Neural progenitor cell (in vitro differentiated cells): Measurements from ENCODE around the gene MSH6. TPM values are rescaled to one million over a fixed set of nuclear protein-coding genes. Genes with fewer than 3 reads are reported as not detected.

Experiments used
- DNase-seq: peaks from one replicate; pipeline ENCODE4 v3.0.0-alpha.2; 2016; ENCODE audit warnings: low spot score
- H2AFZ ChIP-seq: fragments of 200-600 bp; sonication (generic); replicated peaks from 2 replicates; pipeline ENCODE4 v1.6.1; 2016; ENCODE audit warnings: antibody characterized with exemption
- H3F3A ChIP-seq: fragments of 200-600 bp; sonication (generic); 2 replicates; pipeline ENCODE4 v1.6.1; 2016; ENCODE audit warnings: antibody characterized with exemption, low read depth
- H3K27ac ChIP-seq: fragments of 200-600 bp; sonication (generic); 2 replicates; pipeline ENCODE4 v1.5.1; 2016; ENCODE audit warnings: mild to moderate bottlenecking
- H3K27me3 ChIP-seq: fragments of 200-600 bp; sonication (generic); 2 replicates; pipeline ENCODE4 v1.6.1; 2016; ENCODE audit warnings: mild to moderate bottlenecking, moderate library complexity
- H3K36me3 ChIP-seq: fragments of 200-600 bp; sonication (generic); 2 replicates; pipeline ENCODE4 v1.5.1; 2016
- H3K4me1 ChIP-seq: fragments of 200-600 bp; sonication (generic); 2 replicates; pipeline ENCODE4 v1.6.1; 2016; ENCODE audit warnings: mixed run types
- H3K4me2 ChIP-seq: fragments of 200-600 bp; sonication (generic); 2 replicates; pipeline ENCODE4 v1.6.1; 2016
- H3K4me3 ChIP-seq: fragments of 200-600 bp; sonication (generic); 2 replicates; pipeline ENCODE4 v1.5.1; 2016
- H3K79me2 ChIP-seq: fragments of 200-600 bp; sonication (generic); 2 replicates; pipeline ENCODE4 v1.6.1; 2016; ENCODE audit warnings: low read depth
- H3K9ac ChIP-seq: fragments of 200-600 bp; sonication (generic); 2 replicates; pipeline ENCODE4 v1.6.1; 2016
- H3K9me3 ChIP-seq: fragments of 200-600 bp; sonication (generic); 2 replicates; pipeline ENCODE4 v1.5.1; 2016; ENCODE audit warnings: low read depth
- H4K20me1 ChIP-seq: fragments of 200-600 bp; sonication (generic); 2 replicates; pipeline ENCODE4 v1.6.1; 2016; ENCODE audit warnings: low read depth
- H3K27ac Mint-ChIP-seq: 3 replicates; pipeline ENCODE4 v1.8.0; 2021; ENCODE audit warnings: mixed read lengths
- H3K27me3 Mint-ChIP-seq: 2 replicates; pipeline ENCODE4 v1.8.0; 2022; ENCODE audit warnings: low read depth, mild to moderate bottlenecking, inconsistent platforms, moderate library complexity, mixed read lengths; ENCODE audit not compliant: insufficient read depth
- H3K36me3 Mint-ChIP-seq: 3 replicates; pipeline ENCODE4 v1.8.0; 2021; ENCODE audit warnings: mixed read lengths
- H3K4me1 Mint-ChIP-seq: 3 replicates; pipeline ENCODE4 v1.8.0; 2021; ENCODE audit warnings: mixed read lengths
- H3K4me3 Mint-ChIP-seq: 3 replicates; pipeline ENCODE4 v1.8.0; 2021; ENCODE audit warnings: mild to moderate bottlenecking, moderate library complexity, mixed read lengths
- H3K9me3 Mint-ChIP-seq: 3 replicates; pipeline ENCODE4 v1.8.0; 2020; ENCODE audit warnings: mixed read lengths
- EZH2 ChIP-seq: fragments of 200-600 bp; sonication (generic); IDR thresholded peaks from 2 replicates; pipeline ENCODE4 v1.6.1; 2017; ENCODE audit warnings: antibody characterized with exemption, mild to moderate bottlenecking, moderate library complexity
- EZH2phosphoT487 ChIP-seq: fragments of 200-600 bp; sonication (generic); IDR thresholded peaks from 2 replicates; pipeline ENCODE4 v1.6.1; 2017; ENCODE audit warnings: antibody characterized with exemption
- total RNA-seq: library from RNA; depleted of rRNA; stranded (reverse); fragments of >200 nt; gene quantifications from 2 replicates; pipeline ENCODE4 v1.2.3, GENCODE V29; 2015; ENCODE audit warnings: low replicate concordance
- TF ChIP-seq, protein P1 (sequence below): fragments of 200-600 bp; sonication (generic); IDR thresholded peaks from 2 replicates; pipeline ENCODE4 v1.5.1; 2017; ENCODE audit warnings: antibody characterized with exemption, mild to moderate bottlenecking

MSH6 gene
- total RNA-seq, 1 donor from 2014 or later = 276 TPM

DNA sequence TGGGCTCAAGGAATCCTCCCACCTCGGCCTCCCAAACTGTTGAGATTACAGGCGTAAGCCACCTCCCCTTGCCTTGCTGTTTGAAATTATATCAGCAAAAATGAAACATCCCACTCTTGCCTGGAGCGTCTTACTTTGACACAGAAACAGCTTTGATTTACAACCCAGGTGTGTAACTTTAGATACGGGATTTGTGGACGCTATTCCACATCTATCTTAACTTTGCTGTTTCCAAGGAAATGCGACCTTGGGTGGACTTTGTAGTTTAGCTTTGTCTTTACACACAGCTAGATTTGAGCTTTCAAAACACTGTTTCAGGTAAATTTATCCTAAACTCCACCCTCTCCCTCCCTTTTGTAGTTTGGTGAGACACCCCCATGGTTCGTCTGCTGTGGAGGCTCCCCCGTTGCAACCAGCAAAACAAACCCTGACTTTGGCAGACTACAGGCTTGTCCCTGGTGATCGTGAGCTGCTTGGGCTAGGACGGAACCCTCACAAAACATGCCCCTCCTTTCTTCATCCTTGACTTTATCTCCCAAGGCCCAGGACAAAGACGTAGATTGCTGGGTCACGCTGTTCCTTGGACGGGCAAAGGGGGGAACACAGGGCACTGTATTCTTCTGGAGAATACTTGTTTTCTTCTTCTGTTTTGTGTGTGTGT is 5.5 kb upstream of the MSH6 start:
- Histone ChIP-seq H3K4me3 (no peak overlapping the region), H3K79me2 (no peaks in the 10 kb centered on the region), H3K27ac (no peak overlapping the region), H3K4me1 (peaks cover 19% of the 10 kb centered on the region), H3F3A (peaks cover 31% of the 10 kb centered on the region), H3K9me3 (no peaks in the 10 kb centered on the region), H2AFZ (no peak overlapping the region), H3K4me2 (no peak overlapping the region), H3K27me3 (no peaks in the 10 kb centered on the region), H4K20me1 (no peaks in the 10 kb centered on the region), H3K9ac (no peak overlapping the region), H3K36me3 (no peaks in the 10 kb centered on the region)
- Mint-ChIP-seq H3K36me3 (no peaks in the 10 kb centered on the region), H3K27ac (no peak overlapping the region), H3K27me3 (peaks cover 7% of the 10 kb centered on the region), H3K4me3 (no peak overlapping the region), H3K9me3 (no peaks in the 10 kb centered on the region), H3K4me1 (no peaks in the 10 kb centered on the region)
- no peak for DNase-seq
- no peak for TF ChIP-seq EZH2
- TF ChIP-seq EZH2phosphoT487 = no peak
- TF ChIP-seq, protein P1, sequence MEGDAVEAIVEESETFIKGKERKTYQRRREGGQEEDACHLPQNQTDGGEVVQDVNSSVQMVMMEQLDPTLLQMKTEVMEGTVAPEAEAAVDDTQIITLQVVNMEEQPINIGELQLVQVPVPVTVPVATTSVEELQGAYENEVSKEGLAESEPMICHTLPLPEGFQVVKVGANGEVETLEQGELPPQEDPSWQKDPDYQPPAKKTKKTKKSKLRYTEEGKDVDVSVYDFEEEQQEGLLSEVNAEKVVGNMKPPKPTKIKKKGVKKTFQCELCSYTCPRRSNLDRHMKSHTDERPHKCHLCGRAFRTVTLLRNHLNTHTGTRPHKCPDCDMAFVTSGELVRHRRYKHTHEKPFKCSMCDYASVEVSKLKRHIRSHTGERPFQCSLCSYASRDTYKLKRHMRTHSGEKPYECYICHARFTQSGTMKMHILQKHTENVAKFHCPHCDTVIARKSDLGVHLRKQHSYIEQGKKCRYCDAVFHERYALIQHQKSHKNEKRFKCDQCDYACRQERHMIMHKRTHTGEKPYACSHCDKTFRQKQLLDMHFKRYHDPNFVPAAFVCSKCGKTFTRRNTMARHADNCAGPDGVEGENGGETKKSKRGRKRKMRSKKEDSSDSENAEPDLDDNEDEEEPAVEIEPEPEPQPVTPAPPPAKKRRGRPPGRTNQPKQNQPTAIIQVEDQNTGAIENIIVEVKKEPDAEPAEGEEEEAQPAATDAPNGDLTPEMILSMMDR = no peak

DNA sequence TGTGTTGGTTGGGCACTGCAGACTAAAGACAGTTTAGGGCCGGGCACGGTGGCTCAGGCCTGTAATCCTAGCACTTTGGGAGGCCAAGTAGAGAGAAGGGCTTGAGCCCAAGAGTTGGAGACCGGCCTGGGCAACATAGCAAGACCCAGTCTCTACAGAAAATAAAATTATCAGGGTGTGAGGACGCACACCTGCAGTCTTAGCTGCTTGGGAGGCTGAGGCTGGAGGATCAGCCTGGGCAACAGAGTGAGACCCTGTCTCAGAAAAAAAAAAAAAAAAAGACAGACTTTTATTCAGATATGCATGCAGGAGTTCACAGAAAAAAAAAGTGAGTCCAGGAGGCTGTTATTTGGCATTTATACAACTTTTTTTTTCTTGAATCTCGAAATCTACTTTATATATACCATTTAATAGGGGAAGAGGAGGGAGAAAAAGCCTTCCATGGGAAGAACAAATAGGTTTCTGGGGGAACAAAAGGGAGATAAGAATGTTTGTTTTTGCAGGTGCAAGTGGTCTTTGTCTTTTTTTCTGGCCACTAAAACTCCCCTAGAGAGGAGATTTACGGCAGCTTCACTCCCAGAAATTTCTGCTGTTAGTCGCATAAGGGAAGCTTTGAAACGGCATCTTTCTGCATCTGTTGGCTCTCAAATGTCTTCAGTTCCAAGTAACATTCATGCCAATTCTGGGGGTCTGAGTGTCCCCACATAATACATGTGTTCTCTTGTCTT is 4.1 kb upstream of the MSH6 start:
- Histone ChIP-seq H3K9ac (no peak overlapping the region), H3K9me3 (no peaks in the 10 kb centered on the region), H3K4me2 (peak overlapping the region; percentile 32), H4K20me1 (peaks cover under 1% of the 10 kb centered on the region), H3K4me1 (peaks cover 19% of the 10 kb centered on the region), H3K27ac (peak overlapping the region; percentile 90), H3F3A (peaks cover 39% of the 10 kb centered on the region), H3K4me3 (no peak overlapping the region), H3K36me3 (no peaks in the 10 kb centered on the region), H2AFZ (no peak overlapping the region), H3K79me2 (peaks cover 4% of the 10 kb centered on the region), H3K27me3 (no peaks in the 10 kb centered on the region)
- peaks cover 4% of the 10 kb centered on the region for H3K27me3 Mint-ChIP-seq
- no peak overlapping the region for H3K4me3 Mint-ChIP-seq
- no peak overlapping the region for H3K27ac Mint-ChIP-seq
- no peaks in the 10 kb centered on the region for H3K36me3 Mint-ChIP-seq
- TF ChIP-seq EZH2phosphoT487 (no peak), EZH2 (no peak)
- TF ChIP-seq, protein P1 = no peak
- H3K9me3 Mint-ChIP-seq = no peaks in the 10 kb centered on the region
- peak; percentile 58 for DNase-seq
- H3K4me1 Mint-ChIP-seq = no peaks in the 10 kb centered on the region

DNA sequence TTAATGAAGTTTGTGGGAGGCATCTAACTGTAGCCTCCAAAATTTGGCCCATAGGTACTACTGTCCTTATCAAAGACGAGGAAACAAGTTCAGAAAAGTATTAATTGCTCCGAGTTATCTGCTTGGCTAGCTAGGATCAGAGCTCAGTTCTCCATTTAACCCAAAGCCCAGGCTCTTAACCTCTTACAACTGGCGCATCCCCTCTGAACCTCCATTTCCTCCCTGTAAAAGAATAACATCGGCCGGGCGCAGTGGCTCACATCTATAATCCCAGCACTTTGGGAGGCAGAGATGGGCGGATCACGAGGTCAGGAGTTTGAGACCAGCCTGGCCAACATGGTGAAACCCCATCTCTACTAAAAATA is 3.5 kb upstream of the MSH6 start:
- H3K27me3 Mint-ChIP-seq = peaks cover 4% of the 10 kb centered on the region
- peaks cover 19% of the 10 kb centered on the region for H3K4me1 ChIP-seq
- no peak overlapping the region for H3K9ac ChIP-seq
- peaks cover 10% of the 10 kb centered on the region for H3K79me2 ChIP-seq
- no peaks in the 10 kb centered on the region for H3K36me3 Mint-ChIP-seq
- no peak overlapping the region for H2AFZ ChIP-seq
- H4K20me1 ChIP-seq = peaks cover 6% of the 10 kb centered on the region
- no peaks in the 10 kb centered on the region for H3K36me3 ChIP-seq
- no peak overlapping the region for H3K27ac Mint-ChIP-seq
- no peak for DNase-seq
- no peaks in the 10 kb centered on the region for H3K9me3 Mint-ChIP-seq
- no peaks in the 10 kb centered on the region for H3K27me3 ChIP-seq
- H3K4me2 ChIP-seq = peak overlapping the region; percentile 32
- H3K4me3 Mint-ChIP-seq = no peak overlapping the region
- no peaks in the 10 kb centered on the region for H3K9me3 ChIP-seq
- peak overlapping the region; percentile 90 for H3K27ac ChIP-seq
- TF ChIP-seq, protein P1 = no peak
- TF ChIP-seq EZH2 = no peak
- TF ChIP-seq EZH2phosphoT487 = no peak
- peaks cover 43% of the 10 kb centered on the region for H3F3A ChIP-seq
- no peak overlapping the region for H3K4me3 ChIP-seq
- no peaks in the 10 kb centered on the region for H3K4me1 Mint-ChIP-seq
